H1 (cell line): ENCODE measurements around the gene GPR35.

Experiments
- FOSL1 ChIP-seq: IDR thresholded peaks from 2 replicates; pipeline ENCODE4 v1.6.1; 2011; ENCODE audit warnings: mild to moderate bottlenecking, low read depth, low read length, moderate library complexity; ENCODE audit not compliant: insufficient read depth
- HDAC2 ChIP-seq, 2 experiments: fragments of 300-600 bp in 1 of 2; sonication (generic) in 1 of 2; IDR thresholded peaks; 2 replicates each; pipeline ENCODE4 v1.6.1; 2011 to 2012; ENCODE audit warnings: low read depth in 2 of 2, low read length in 2 of 2, mild to moderate bottlenecking in 2 of 2, moderate library complexity in 2 of 2, borderline replicate concordance in 1 of 2, inconsistent platforms in 1 of 2
- NANOG ChIP-seq: IDR thresholded peaks from 2 replicates; pipeline ENCODE4 v1.6.1; 2011; ENCODE audit warnings: low read length, low read depth, mild to moderate bottlenecking, inconsistent platforms; ENCODE audit not compliant: insufficient read depth, poor library complexity, severe bottlenecking
- POLR2A ChIP-seq, 2 experiments: IDR thresholded peaks; 1 replicate in 1 of 2; 2 replicates in 1 of 2; pipeline ENCODE4 v1.6.1; 2011; ENCODE audit warnings: low read depth in 2 of 2, low read length in 2 of 2, mild to moderate bottlenecking in 2 of 2; ENCODE audit errors: control extremely low read depth in 1 of 2
- POLR2AphosphoS5 ChIP-seq: IDR thresholded peaks from 2 replicates; pipeline ENCODE4 v1.6.1; 2011; ENCODE audit warnings: low read depth, low read length
- TEAD4 ChIP-seq: IDR thresholded peaks from 2 replicates; pipeline ENCODE4 v1.6.1; 2012; ENCODE audit warnings: low read depth, low read length, inconsistent platforms, mixed read lengths
- TF ChIP-seq, protein P1 (sequence below), 3 experiments: IDR thresholded peaks; 1 replicate in 2 of 3; 2 replicates in 1 of 3; pipeline versions ENCODE4 v1.5.1 to v1.6.1; 2011; ENCODE audit warnings: low read length in 3 of 3, mild to moderate bottlenecking in 3 of 3, inconsistent platforms in 2 of 3, low read depth in 1 of 3, moderate library complexity in 1 of 3; ENCODE audit not compliant: insufficient read depth in 1 of 3; ENCODE audit errors: control extremely low read depth in 1 of 3

DNA sequence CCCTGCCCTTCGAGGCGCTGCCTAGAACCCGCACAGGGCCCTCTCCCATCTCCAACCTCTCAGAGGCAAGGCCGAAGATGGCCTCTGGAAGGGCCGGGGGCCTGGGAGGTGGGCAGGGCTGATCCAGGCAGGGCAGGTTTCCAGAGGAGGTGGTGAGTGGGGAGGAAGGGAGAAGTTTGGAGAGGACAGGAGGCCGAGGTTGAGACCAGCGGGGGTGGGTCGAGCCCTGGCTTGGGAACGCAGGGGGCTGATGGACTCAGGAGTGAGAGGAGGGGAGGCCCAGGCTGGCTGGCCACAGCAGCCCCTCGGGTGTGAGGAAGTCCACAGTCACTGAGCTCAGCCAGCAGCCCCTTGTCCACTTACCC is 28.2 kb upstream of the GPR35 start:
- TF ChIP-seq HDAC2 (IDR thresholded peaks at IDR 0.05; ENCODE audit: borderline replicate concordance in 1 of 2, low read depth in 2 of 2, low read length in 2 of 2) = no peak
- TF ChIP-seq POLR2AphosphoS5 = no peak
- TF ChIP-seq, protein P1, sequence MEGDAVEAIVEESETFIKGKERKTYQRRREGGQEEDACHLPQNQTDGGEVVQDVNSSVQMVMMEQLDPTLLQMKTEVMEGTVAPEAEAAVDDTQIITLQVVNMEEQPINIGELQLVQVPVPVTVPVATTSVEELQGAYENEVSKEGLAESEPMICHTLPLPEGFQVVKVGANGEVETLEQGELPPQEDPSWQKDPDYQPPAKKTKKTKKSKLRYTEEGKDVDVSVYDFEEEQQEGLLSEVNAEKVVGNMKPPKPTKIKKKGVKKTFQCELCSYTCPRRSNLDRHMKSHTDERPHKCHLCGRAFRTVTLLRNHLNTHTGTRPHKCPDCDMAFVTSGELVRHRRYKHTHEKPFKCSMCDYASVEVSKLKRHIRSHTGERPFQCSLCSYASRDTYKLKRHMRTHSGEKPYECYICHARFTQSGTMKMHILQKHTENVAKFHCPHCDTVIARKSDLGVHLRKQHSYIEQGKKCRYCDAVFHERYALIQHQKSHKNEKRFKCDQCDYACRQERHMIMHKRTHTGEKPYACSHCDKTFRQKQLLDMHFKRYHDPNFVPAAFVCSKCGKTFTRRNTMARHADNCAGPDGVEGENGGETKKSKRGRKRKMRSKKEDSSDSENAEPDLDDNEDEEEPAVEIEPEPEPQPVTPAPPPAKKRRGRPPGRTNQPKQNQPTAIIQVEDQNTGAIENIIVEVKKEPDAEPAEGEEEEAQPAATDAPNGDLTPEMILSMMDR (IDR thresholded peaks at IDR 0.05; ENCODE audit: control extremely low read depth in 1 of 3, insufficient read depth in 1 of 3, low read depth in 1 of 3, low read length in 3 of 3) = no peak
- TF ChIP-seq NANOG = no peak
- no peak for TF ChIP-seq TEAD4
- no peak for TF ChIP-seq FOSL1
- no peak for TF ChIP-seq POLR2A (IDR thresholded peaks at IDR 0.05; ENCODE audit: control extremely low read depth in 1 of 2, low read depth in 2 of 2, low read length in 2 of 2)
